GM18861 (cell line): ENCODE data around the gene MOSPD3.
"Not testable (repeated sequence)": the region's sequence is repeated elsewhere in the genome, so short reads cannot be mapped to it uniquely, and the experiment has no call there.

Experiments used
- ATAC-seq: cut with Tn5 transposase; IDR thresholded peaks from one replicate; pipeline ENCODE4 v1.9.1; 2021; ENCODE audit not compliant: unreplicated experiment

MOSPD3 gene

GRCh38 chr7:100611983-100612729 is at the start of gene MOSPD3:
TSS of gene MOSPD3 (plus strand) at chr7:100612540. CDS start at chr7:100612792, 252 bp downstream.
- ATAC-seq: peak; percentile 89

GRCh38 chr7:100563100-100563564 is 49.2 kb upstream of the MOSPD3 start:
- no peak for ATAC-seq

DNA sequence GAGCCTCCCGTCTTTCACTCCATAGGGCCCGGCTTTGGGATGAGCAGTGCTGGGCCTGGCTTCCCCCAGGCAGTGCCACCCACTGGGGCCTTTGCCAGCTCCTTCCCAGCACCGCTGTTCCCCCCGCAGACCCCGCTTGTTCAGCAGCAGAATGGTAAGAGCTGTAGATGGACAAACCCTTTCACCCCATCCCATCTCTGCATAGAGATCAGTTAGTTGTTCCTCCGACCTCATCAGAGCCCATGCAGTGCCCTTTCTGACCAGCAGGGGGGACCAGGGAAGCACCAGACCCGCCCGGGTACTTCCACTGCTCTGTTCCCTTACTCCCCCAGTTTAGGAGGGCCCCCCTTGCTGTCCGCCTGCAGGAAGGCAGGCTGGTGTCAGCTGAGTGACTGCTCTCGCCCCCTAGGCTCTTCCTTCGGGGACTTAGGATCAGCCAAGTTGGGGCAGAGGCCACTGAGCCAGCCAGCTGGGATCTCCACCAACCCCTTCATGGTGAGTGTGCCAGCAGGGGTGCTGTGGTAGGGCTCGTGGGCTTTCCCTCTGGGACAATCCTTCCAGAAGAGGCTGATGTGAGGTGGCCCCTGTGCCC is 48.4 kb upstream of the MOSPD3 start:
- no peak for ATAC-seq

DNA sequence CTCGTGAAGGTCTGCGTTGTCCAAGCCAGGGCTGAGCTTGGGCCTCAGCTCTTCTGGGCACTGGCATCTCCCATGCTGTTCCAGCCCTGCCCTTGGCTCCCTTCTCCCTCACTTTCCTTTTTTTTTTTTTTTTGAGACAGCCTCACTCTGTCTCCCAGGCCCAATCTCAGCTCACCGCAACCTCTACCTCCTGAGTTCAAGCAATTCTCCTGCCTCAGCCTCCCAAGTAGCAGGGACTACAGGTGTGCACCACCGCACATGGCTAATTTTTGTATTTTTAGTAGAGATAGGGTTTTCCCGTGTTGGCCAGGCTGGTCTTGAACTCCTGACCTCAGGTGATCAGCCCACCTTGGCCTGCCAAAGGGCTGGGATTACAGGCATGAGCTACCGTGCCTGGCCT is 47.9 kb upstream of the MOSPD3 start:
- not testable (repeated sequence) for ATAC-seq

- no peak for ATAC-seq
These were observed 47.2 kb upstream of the MOSPD3 start for GRCh38 chr7:100565133-100565571.

DNA sequence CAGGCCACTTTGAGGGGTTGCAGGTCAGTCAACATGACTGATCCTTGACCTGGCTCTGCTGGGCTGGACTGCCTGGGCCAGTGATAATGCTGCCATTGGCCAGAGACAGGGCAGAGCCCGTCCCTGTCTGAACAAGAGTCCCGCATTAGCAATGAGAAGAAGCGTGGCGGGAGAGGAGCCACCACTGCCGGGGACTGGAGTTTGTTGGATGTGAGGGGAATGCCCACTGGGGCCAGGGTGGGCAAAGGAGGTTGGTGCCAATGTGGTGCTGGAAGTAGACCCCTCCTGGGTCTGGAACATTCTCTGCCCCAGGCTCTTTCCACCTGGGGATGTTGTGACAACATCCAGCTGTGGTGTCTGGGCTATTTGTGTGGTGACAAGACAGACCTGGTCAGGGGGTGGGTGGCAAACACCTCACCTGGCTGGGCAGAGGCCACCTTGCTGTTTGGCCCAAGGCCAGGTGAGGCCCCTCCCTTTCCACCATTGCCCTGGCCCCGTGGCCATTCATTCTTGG is 46.3 kb upstream of the MOSPD3 start:
- no peak for ATAC-seq

- ATAC-seq: no peak
These were observed 45.2 kb upstream of the MOSPD3 start for GRCh38 chr7:100567031-100567730.

DNA sequence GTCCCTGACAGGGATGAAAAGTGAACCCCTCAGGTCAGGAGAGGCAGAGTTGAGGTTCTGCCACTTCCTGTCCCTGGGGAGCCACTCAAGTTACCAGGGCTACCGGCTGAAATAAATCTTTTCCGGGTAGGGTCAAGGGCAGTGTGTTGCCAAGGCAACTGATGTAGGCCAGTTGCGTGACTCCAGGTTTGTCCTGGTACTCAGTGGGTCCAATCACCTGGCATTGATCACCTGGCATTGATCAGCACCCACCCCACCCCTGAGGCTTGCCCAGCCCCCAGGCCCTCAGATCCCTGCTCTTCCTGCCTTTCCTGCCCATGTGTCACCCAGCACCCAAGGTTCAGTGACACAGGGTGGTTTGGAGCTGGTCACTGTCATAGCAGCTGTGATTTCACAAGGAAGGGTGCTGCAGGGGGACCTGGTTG is 44.6 kb upstream of the MOSPD3 start:
- ATAC-seq: no peak

GRCh38 chr7:100568176-100568895 is 44.0 kb upstream of the MOSPD3 start:
- no peak for ATAC-seq

- ATAC-seq: no peak
These were observed 43.2 kb upstream of the MOSPD3 start for GRCh38 chr7:100568896-100569844.

- no peak for ATAC-seq
These were observed 41.1 kb upstream of the MOSPD3 start for GRCh38 chr7:100570954-100571828.

DNA sequence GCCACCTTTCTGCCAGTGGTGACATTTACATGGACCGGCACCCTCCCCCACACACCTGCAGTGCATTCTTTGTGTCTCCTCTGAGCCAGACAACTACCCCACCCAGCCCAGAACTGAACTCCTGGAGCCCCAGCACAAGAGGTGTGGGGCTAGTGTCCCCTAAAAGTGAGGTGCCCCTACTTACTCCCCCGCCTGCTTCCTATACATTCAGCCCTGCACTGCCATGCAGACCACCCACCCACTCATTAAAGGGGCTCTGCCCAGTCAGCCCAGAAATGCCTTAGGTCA is 40.6 kb upstream of the MOSPD3 start:
- ATAC-seq: no peak

- no peak for ATAC-seq
These were observed 39.9 kb upstream of the MOSPD3 start for GRCh38 chr7:100572281-100572948.

GRCh38 chr7:100572949-100573675 is 39.2 kb upstream of the MOSPD3 start:
- ATAC-seq: no peak

GRCh38 chr7:100573691-100574361 is 38.5 kb upstream of the MOSPD3 start, which contains the start of gene SAP25:
TSS of gene SAP25 (minus strand) at chr7:100573900. CDS start at chr7:100573742, 158 bp downstream.
- ATAC-seq: no peak

- ATAC-seq: no peak
These were observed 37.8 kb upstream of the MOSPD3 start for GRCh38 chr7:100574362-100575205.
